GM20431 (cell line): ENCODE measurements around the gene CCDC188.

Experiments
- in situ Hi-C: fragments of 300-500 bp; cut with MseI, MboI; formaldehyde crosslinking; loops from one replicate; pipeline ENCODE4 v1.15.0; 2020; ENCODE audit warnings: low sequenced_read_pairs; ENCODE audit not compliant: unreplicated experiment

CCDC188 gene

GRCh38 chr22:20172141-20172613 lies 21.3 kb upstream of the CCDC188 start:
- in situ Hi-C loops, result no loop called here

DNA sequence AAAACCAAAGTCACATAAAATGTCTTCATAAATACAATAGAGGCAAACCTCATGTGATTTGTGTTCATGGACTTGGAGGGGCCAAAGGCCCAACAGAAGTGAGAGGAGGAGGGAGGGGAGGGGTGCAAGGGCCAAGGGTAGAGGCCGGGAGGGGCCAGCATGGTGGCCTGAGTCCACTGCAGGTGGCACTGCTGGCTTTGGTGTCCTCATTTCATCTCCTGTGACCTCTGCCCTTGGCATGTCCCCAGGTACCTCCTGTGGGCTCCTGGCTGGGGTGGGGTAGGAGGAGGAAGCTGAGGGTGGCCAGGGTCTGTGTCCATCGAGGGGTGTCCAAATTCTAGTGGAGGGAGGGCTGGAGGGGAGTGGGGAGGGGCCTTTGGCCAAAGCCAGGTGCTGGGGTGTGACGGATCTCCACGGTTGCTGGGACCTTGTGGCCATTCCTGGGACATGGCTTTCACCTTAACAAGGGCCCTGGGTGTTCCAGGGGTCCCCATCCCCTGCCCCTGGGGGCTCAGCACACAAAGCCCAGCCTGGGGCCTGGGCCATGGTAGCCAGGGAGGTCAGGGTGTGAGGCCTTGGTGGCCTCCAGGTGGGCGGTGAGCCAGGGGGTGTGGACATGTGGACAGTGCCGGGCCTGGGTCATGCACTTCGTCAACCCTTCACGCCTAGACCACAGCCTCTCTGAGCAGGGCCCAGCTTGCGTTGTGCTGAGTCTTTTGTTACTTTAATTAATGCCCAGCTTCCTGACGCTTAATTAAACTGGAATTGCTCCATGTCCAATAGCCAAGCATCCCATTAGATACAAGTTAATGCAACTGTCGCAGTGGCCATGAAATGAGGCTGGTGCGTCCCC lies 20.7 kb upstream of the CCDC188 start:
- in situ Hi-C loops, result no loop called here

DNA sequence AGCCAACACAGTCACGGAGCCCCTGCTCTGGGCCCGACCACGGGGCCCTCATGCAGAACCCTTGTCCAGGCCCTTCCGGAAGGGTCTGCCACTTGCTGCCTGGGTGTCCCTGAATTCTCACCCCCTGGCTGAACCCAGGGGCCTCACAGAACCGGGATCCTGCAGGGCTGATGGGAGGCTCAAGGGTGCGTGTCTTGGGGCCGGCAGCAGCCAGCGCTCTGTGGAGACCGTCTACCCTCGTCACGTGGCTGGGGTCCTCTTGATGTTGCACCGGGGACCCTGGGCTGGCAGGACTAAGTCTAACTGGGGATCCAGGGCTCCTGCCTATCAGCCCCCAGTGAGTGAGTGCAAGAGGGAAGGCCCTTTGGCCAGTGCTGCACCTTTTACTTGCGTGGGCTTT lies 19.3 kb upstream of the CCDC188 start:
- in situ Hi-C loops, result no loop called here

DNA sequence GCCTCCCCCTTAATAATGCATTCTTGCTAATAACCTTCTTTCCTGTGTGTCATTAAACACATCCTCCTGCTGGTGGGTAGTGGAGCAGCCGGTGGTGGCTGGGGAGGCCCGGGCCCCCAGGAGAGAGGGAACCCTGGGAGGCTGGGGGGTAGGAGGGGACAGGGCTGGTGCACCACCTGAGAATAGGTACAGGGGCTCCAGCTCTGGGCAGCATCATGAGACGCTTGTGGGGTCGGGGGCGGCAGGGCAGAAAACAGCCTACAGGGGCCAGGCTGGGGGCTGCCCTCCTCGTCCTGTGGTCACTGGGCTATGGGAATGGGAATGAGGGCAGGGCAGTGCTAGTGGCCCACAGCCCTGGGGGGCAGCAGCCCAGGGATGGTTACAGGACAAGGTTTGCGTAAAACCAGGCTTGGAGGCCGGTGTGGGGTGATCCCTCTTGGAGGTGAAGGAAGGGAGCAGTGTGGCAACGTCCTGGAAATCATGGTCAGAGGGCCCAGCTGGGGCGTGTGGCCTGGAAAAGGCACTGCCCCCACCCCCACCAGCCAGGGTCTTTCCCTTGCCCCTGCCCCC lies 18.5 kb upstream of the CCDC188 start:
- in situ Hi-C loops, result no loop called here

DNA sequence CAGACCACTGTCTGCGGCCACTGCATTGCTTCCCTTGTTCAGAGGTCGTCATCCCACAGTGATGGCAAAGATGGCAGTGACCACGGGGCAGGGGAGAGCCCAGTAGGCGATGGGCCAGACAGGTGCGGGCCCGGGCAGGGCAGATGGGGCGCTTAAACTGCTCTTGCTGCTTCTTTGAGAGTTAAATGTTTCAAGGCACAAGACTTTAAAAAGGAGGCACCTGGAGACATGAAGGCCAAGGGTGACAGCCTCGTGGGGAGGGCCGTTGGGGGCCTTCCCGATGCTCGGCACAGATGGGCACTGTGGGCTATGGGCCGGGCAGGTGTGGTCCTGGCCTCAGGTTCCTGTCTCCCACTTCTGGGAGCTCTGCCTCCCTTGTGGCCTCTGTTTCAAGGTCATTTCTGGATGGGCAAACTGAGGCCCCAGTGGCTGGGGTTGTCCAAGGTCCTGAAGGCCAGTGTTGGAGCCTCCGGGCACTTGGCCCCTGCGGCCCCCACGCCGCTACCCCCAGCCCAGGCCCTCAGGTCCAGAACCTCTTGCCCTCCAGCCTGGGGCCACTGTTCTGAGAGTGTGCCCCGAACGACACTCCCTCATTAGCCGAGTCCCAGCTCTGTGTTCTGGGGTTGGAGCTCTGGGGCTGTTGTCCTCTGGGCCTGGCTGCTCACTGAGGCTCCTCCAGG lies 16.9 kb upstream of the CCDC188 start:
- in situ Hi-C loops, result no loop called here

GRCh38 chr22:20166703-20167102 lies 15.8 kb upstream of the CCDC188 start:
- in situ Hi-C loops, result no loop called here

DNA sequence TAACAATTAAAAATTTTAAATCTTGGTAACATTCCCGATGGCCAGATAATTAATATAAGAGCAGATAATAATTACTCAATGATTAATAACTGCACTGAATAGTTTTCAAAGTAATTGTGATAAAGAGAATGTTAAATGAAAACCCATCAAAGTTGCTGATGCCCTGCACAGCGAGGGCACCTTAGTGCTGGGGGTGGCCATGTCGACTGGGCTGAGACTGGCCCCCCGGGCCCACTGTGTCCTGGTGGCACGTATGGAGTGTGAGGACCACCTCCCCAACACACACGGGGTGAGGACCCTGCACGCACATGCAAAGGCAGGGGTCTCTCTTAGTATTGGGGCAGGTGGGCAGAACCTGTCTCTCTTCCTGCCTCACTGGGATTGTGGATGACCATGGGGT lies 15.1 kb upstream of the CCDC188 start:
- in situ Hi-C loops, result no loop called here

- in situ Hi-C loops, result no loop called here
Measured at GRCh38 chr22:20165421-20165820, 14.6 kb upstream of the CCDC188 start.

DNA sequence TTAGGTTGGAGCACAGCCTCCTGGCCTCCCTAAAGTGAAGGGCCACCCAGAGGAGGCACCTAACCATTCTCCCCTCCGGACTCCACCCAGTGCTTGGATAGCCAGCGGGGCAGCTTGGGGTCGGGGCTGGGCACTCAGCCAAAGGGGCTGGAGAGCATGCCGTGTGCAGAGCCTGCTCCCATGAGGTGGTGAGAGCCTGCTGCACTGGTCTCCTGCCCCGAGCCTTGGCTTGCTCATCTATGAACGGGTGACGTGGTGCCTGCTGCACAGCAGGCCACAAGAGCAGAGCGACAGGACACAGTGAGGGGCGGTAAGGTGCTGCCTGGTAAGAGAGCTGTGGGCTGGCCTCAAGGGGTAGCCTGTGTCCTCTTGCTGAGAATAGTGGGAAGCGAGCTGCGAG lies 14.0 kb upstream of the CCDC188 start:
- in situ Hi-C loops, result no loop called here

GRCh38 chr22:20160041-20160440 lies 9.2 kb upstream of the CCDC188 start:
- in situ Hi-C loops, result no loop called here

- in situ Hi-C loops, result loop anchor here (10.0 kb wide), 1 partner anchor 125 kb away; no protein-coding TSS in a partner anchor
Measured at GRCh38 chr22:20159531-20159930, 8.7 kb upstream of the CCDC188 start.

DNA sequence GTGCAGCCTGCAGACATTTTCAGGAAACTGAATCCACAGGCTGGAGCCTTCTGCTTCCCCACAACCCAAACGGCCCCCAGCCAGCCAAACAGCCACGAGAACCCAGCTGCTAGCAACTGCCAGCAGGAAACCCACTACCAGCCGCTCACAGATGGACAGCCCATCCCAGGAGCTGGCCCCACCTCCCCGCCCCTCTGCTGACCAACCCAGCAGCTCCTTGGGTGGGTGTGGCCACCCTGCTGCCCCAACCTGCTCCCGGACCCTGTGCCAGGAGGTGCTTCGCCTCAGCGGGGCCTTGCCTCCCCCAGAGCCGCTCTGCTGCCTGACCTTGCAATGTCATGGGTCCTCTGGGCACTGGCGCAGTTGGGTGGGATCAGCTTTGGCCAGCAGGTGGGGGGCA lies 8.2 kb upstream of the CCDC188 start:
- in situ Hi-C loops, result loop anchor here (10.0 kb wide), 1 partner anchor 126 kb away; no protein-coding TSS in a partner anchor

GRCh38 chr22:20158391-20159036 lies 7.7 kb upstream of the CCDC188 start:
- in situ Hi-C loops, result loop anchor here (10.0 kb wide), 1 partner anchor 126 kb away; no protein-coding TSS in a partner anchor

GRCh38 chr22:20157430-20158183 lies 6.8 kb upstream of the CCDC188 start:
- in situ Hi-C loops, result loop anchor here (10.0 kb wide), 1 partner anchor 127 kb away; no protein-coding TSS in a partner anchor

- in situ Hi-C loops, result loop anchor here (10.0 kb wide), 1 partner anchor 128 kb away; no protein-coding TSS in a partner anchor
Measured at GRCh38 chr22:20156611-20157429, 6.0 kb upstream of the CCDC188 start.

DNA sequence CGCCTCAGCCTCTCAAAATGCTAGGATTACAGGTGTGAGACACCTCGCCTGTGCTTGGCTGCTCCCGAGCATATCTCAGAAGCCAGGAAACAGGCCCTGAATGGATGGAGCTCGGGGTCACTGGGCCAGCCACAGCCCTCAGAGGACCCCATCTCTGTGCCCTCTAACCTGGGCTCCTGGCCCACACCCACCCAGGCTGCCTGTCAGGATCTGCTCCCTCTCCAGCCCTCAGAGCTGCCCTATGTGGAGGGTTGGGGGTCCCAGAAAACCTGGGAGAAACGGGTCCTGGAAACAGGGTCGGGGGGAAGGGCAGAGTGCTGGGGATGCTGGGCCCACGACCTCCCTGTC lies 5.2 kb upstream of the CCDC188 start:
- in situ Hi-C loops, result loop anchor here (10.0 kb wide), 1 partner anchor 129 kb away; no protein-coding TSS in a partner anchor

DNA sequence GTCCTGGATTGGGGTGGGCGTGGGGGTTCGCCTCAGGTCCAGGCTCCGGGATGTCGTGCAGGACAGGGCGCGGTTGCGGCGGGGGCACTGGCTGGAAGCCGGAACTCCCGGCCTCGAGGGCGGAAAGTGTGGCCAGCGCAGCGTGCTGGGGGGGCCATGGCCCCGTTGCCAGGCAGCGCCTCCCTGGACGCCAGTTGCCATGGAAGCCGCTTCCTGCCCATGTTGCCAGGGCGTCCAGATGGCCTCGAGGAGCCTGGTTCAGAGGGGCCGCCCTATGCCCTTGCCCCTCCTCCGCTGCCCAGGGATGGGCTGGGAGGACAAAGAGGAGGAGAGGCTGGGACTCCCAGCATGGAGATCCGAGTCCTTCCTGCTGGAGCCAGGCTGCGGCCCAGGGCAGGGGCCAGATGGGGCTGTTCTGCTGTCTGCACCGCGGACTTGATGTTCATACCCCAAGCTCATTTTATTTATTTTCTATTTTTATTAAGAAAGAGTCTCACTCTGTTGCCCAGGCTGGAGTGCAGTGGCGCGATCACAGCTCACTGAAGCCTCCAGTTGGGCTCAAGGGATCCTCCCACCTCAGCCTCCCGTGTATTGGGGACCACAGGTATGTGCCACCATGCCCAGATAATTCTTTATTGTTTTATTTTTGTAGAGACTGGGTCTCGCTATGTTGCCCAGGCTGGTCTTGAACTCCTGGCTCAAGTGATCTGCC lies 4.6 kb upstream of the CCDC188 start:
- in situ Hi-C loops, result loop anchor here (10.0 kb wide), 1 partner anchor 129 kb away; no protein-coding TSS in a partner anchor

GRCh38 chr22:20154602-20155187 lies 3.8 kb upstream of the CCDC188 start:
- in situ Hi-C loops, result loop anchor here (10.0 kb wide), 1 partner anchor 130 kb away; no protein-coding TSS in a partner anchor
